Panc1 (cell line): ENCODE measurements around the gene TRAPPC1.

ENCODE experiments used
- POLR2AphosphoS5 ChIP-seq: IDR thresholded peaks from 2 replicates; pipeline ENCODE4 v1.6.1; 2012; ENCODE audit warnings: mild to moderate bottlenecking, low read depth, low read length, moderate library complexity
- SIN3A ChIP-seq: IDR thresholded peaks from 2 replicates; pipeline ENCODE4 v1.6.1; 2012; ENCODE audit warnings: low read depth, mild to moderate bottlenecking, low read length, moderate library complexity, borderline replicate concordance; ENCODE audit not compliant: insufficient read depth
- TF ChIP-seq, protein P1 (sequence below): fragments of 450-650 bp; IDR thresholded peaks from 2 replicates; pipeline ENCODE4 v1.5.1; 2017; ENCODE audit warnings: mild to moderate bottlenecking
- TF ChIP-seq, protein P2 (sequence below), 2 experiments: IDR thresholded peaks; 2 replicates each; pipeline ENCODE4 v1.6.1; 2011 to 2012; ENCODE audit warnings: low read depth in 2 of 2, control low read depth in 1 of 2, low read length in 1 of 2, mild to moderate bottlenecking in 1 of 2, moderate library complexity in 1 of 2; ENCODE audit not compliant: insufficient read depth in 1 of 2

DNA sequence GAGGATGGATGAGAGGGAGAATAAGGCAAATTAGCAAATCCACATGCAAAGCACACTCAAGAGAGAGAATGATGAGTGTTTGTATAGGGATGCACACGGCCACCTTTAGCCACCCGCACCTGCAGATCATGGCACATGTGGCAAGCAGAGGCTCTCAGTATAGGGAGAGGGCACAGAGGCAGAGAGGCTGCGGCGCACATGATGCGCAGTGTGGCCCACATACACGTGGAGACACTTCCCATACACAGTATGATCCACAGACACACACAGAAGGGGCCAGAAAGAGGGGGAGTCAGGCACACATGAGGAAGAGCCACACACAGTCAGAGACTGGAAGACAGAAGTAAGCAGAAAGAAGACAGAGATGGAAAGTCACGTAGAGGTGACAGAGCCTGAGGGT is 49.7 kb downstream of the TRAPPC1 start:
- TF ChIP-seq, protein P1, sequence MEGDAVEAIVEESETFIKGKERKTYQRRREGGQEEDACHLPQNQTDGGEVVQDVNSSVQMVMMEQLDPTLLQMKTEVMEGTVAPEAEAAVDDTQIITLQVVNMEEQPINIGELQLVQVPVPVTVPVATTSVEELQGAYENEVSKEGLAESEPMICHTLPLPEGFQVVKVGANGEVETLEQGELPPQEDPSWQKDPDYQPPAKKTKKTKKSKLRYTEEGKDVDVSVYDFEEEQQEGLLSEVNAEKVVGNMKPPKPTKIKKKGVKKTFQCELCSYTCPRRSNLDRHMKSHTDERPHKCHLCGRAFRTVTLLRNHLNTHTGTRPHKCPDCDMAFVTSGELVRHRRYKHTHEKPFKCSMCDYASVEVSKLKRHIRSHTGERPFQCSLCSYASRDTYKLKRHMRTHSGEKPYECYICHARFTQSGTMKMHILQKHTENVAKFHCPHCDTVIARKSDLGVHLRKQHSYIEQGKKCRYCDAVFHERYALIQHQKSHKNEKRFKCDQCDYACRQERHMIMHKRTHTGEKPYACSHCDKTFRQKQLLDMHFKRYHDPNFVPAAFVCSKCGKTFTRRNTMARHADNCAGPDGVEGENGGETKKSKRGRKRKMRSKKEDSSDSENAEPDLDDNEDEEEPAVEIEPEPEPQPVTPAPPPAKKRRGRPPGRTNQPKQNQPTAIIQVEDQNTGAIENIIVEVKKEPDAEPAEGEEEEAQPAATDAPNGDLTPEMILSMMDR, result no peak
- TF ChIP-seq POLR2AphosphoS5, result no peak
- TF ChIP-seq, protein P2, sequence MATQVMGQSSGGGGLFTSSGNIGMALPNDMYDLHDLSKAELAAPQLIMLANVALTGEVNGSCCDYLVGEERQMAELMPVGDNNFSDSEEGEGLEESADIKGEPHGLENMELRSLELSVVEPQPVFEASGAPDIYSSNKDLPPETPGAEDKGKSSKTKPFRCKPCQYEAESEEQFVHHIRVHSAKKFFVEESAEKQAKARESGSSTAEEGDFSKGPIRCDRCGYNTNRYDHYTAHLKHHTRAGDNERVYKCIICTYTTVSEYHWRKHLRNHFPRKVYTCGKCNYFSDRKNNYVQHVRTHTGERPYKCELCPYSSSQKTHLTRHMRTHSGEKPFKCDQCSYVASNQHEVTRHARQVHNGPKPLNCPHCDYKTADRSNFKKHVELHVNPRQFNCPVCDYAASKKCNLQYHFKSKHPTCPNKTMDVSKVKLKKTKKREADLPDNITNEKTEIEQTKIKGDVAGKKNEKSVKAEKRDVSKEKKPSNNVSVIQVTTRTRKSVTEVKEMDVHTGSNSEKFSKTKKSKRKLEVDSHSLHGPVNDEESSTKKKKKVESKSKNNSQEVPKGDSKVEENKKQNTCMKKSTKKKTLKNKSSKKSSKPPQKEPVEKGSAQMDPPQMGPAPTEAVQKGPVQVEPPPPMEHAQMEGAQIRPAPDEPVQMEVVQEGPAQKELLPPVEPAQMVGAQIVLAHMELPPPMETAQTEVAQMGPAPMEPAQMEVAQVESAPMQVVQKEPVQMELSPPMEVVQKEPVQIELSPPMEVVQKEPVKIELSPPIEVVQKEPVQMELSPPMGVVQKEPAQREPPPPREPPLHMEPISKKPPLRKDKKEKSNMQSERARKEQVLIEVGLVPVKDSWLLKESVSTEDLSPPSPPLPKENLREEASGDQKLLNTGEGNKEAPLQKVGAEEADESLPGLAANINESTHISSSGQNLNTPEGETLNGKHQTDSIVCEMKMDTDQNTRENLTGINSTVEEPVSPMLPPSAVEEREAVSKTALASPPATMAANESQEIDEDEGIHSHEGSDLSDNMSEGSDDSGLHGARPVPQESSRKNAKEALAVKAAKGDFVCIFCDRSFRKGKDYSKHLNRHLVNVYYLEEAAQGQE (IDR thresholded peaks at IDR 0.05; ENCODE audit: insufficient read depth in 1 of 2, low read depth in 2 of 2, low read length in 1 of 2), result no peak
- no peak for TF ChIP-seq SIN3A
